ENCODE results near the gene TMEM198.

DNA sequence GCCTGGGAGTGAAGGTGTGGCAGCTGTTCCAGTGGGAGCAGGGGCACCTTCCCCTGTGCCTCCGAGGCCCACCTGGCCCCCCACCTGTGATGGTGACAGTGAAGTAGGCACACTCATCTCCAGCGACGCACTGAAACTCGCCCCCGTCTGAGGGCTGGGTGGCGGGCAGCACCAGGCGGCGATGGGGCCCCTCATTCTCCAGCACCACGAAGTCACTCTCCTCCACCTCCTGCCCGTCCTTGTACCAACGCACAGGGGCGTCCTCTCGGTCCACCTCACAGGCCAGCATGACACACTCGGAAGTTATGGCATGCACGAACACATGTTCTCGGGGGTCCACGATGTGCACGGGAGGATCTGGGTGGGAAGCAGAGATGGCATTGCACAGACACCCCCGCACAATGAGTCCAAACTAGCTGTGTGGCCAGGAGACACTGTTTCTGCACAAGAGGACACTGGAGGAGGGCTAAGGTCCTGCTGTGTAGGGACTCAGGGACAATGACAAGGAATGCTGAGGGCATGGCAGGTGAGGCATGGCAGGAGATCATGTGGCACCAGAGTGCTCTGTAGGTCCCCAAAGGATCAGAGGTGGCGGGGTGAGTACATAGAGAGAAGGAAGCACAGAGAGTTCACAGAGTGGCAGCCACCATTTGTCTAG is 19.6 kb downstream of the TMEM198 start:
- TF ChIP-seq, protein P1, sequence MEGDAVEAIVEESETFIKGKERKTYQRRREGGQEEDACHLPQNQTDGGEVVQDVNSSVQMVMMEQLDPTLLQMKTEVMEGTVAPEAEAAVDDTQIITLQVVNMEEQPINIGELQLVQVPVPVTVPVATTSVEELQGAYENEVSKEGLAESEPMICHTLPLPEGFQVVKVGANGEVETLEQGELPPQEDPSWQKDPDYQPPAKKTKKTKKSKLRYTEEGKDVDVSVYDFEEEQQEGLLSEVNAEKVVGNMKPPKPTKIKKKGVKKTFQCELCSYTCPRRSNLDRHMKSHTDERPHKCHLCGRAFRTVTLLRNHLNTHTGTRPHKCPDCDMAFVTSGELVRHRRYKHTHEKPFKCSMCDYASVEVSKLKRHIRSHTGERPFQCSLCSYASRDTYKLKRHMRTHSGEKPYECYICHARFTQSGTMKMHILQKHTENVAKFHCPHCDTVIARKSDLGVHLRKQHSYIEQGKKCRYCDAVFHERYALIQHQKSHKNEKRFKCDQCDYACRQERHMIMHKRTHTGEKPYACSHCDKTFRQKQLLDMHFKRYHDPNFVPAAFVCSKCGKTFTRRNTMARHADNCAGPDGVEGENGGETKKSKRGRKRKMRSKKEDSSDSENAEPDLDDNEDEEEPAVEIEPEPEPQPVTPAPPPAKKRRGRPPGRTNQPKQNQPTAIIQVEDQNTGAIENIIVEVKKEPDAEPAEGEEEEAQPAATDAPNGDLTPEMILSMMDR (IDR thresholded peaks at IDR 0.05): no peak
- TF ChIP-seq POLR2A (IDR thresholded peaks at IDR 0.05) (no peak), POLR2AphosphoS5 (IDR thresholded peaks at IDR 0.05; ENCODE audit: insufficient read depth in 1 of 2, low read depth in 1 of 2) (no peak)

Data from vagina (tissue), 2 donors.